Keratinocyte (primary cell): ENCODE measurements around the gene CREB3L1. TPM values are rescaled to one million over a fixed set of nuclear protein-coding genes. Genes with fewer than 3 reads are reported as not detected.

Source experiments
- DNase-seq: peaks from one replicate; pipeline ENCODE4 v3.0.0-alpha.2; 2011; ENCODE audit warnings: low read depth, missing footprints, low spot score
- FAIRE-seq: peaks from 2 replicates; lab custom pipeline; 2011; peaks lifted over from hg19 to GRCh38; lab: Jason Lieb, UNC
- H2AFZ ChIP-seq: 2 replicates; pipeline ENCODE4 v1.6.0; 2012; ENCODE audit warnings: low read length, control low read depth, inconsistent platforms; ENCODE audit not compliant: control insufficient read depth
- H3K27ac ChIP-seq: 2 replicates; pipeline ENCODE4 v1.5.1; 2011; ENCODE audit warnings: low read length; ENCODE audit not compliant: control insufficient read depth, insufficient read depth
- H3K27me3 ChIP-seq: 3 replicates; pipeline ENCODE4 v1.6.0; 2011; ENCODE audit warnings: low read length; ENCODE audit not compliant: control insufficient read depth, insufficient read depth; ENCODE audit errors: extremely low read depth
- H3K36me3 ChIP-seq, 2 experiments: 2 replicates in 1 of 2; 3 replicates in 1 of 2; pipeline ENCODE4 v1.5.1; 2011; ENCODE audit warnings: low read length in 2 of 2, mild to moderate bottlenecking in 1 of 2; ENCODE audit not compliant: control insufficient read depth in 2 of 2, insufficient read depth in 2 of 2; ENCODE audit errors: extremely low read depth in 1 of 2
- H3K4me1 ChIP-seq: 3 replicates; pipeline ENCODE4 v1.5.1; 2011; ENCODE audit warnings: low read length; ENCODE audit not compliant: control insufficient read depth, insufficient read depth; ENCODE audit errors: extremely low read depth
- H3K4me2 ChIP-seq: 3 replicates; pipeline ENCODE4 v1.6.0; 2011; ENCODE audit warnings: low read depth, low read length; ENCODE audit not compliant: control insufficient read depth, insufficient read depth; ENCODE audit errors: extremely low read depth
- H3K4me3 ChIP-seq, 3 experiments: fragments of 200-600 bp in 1 of 3; sonication (generic) in 1 of 3; 2 replicates in 2 of 3; 3 replicates in 1 of 3; pipeline ENCODE4 v1.5.1; 2011 to 2016; ENCODE audit warnings: low read length in 3 of 3, mild to moderate bottlenecking in 3 of 3, control low read depth in 2 of 3, inconsistent platforms in 1 of 3, low read depth in 1 of 3, mixed read lengths in 1 of 3, mixed run types in 1 of 3, moderate library complexity in 1 of 3; ENCODE audit not compliant: control insufficient read depth in 2 of 3, insufficient read depth in 2 of 3; ENCODE audit errors: extremely low read depth in 1 of 3
- H3K79me2 ChIP-seq: 2 replicates; pipeline ENCODE4 v1.6.0; 2012; ENCODE audit warnings: low read length; ENCODE audit not compliant: control insufficient read depth, insufficient read depth
- H3K9ac ChIP-seq: 3 replicates; pipeline ENCODE4 v1.6.0; 2011; ENCODE audit warnings: low read length; ENCODE audit not compliant: control insufficient read depth, insufficient read depth; ENCODE audit errors: extremely low read depth
- H3K9me1 ChIP-seq: 3 replicates; pipeline ENCODE4 v1.6.0; 2011; ENCODE audit warnings: low read length; ENCODE audit not compliant: control insufficient read depth, insufficient read depth; ENCODE audit errors: extremely low read depth
- H3K9me3 ChIP-seq: 2 replicates; pipeline ENCODE4 v1.5.1; 2012; ENCODE audit warnings: low read depth, low read length; ENCODE audit not compliant: control insufficient read depth
- H4K20me1 ChIP-seq: 3 replicates; pipeline ENCODE4 v1.6.0; 2011; ENCODE audit warnings: low read length; ENCODE audit not compliant: control insufficient read depth, insufficient read depth; ENCODE audit errors: extremely low read depth
- CTCF ChIP-seq, 3 experiments: IDR thresholded peaks in 1 of 3; conservative IDR thresholded peaks in 1 of 3; optimal IDR thresholded peaks in 1 of 3; 2 replicates in 2 of 3; 3 replicates in 1 of 3; pipeline versions ENCODE3 to v1.5.1; 2011; ENCODE audit warnings: low read length in 3 of 3, mild to moderate bottlenecking in 3 of 3, moderate library complexity in 2 of 3, control low read depth in 1 of 3, inconsistent platforms in 1 of 3; ENCODE audit not compliant: insufficient read depth in 2 of 3; ENCODE audit errors: extremely low read depth in 1 of 3
- EZH2 ChIP-seq: IDR thresholded peaks from one replicate; pipeline ENCODE4 v1.6.1; 2012; ENCODE audit warnings: inconsistent platforms, mild to moderate bottlenecking, low read length, moderate library complexity
- dilution Hi-C: fragments of 300-500 bp; cut with MboI; formaldehyde crosslinking; loops from one replicate; pipeline ENCODE4 v1.7.0; 2020; ENCODE audit warnings: low sequenced_read_pairs; ENCODE audit not compliant: extremely low pct_ligation_motif_present
- polyA plus RNA-seq, 5 experiments: library from polyadenylated mRNA; depleted of rRNA in 3 of 5; stranded (reverse) in 3 of 5; stranded (forward) in 1 of 5; unstranded in 1 of 5; fragments of >200 nt; gene quantifications; 1 replicate in 1 of 5; 2 replicates in 3 of 5; 3 replicates in 1 of 5; pipeline versions ENCODE4 v1.2.1 to v1.2.3, GENCODE V29; 2011 to 2012; ENCODE audit warnings: missing spikeins in 2 of 5, low read depth in 1 of 5, low replicate concordance in 1 of 5

Gene CREB3L1
- polyA plus RNA-seq, 1 donor (not counting 4 experiments of a cell fraction or from before 2014, with no cell fraction given) = not detected

GRCh38 chr11:46271875-46272815 lies 5.3 kb upstream of the CREB3L1 start:
- FAIRE-seq (no peak), DNase-seq (no peak)
- H3K9ac ChIP-seq = no peak overlapping the region

GRCh38 chr11:46272816-46273427 lies 4.5 kb upstream of the CREB3L1 start:
- TF ChIP-seq EZH2 (no peak), CTCF (optimal IDR thresholded peaks at IDR 0.05 in 1 of 3, IDR thresholded peaks at IDR 0.05 in 1 of 3, conservative IDR thresholded peaks at IDR 0.05 in 1 of 3; ENCODE audit: extremely low read depth in 1 of 3, insufficient read depth in 2 of 3, low read length in 3 of 3) (no peak)
- dilution Hi-C loops = no loop called here
- Histone ChIP-seq H3K79me2 (no peaks in the 10 kb centered on the region), H3K27ac (peak overlapping the region; percentile 23), H3K9me3 (no peaks in the 10 kb centered on the region), H3K4me2 (peak overlapping the region; percentile 39), H2AFZ (peak overlapping the region; percentile 89), H3K27me3 (peaks cover 8% of the 10 kb centered on the region), H3K4me3 (no peak overlapping the region), H3K36me3 (no peaks in the 10 kb centered on the region), H3K9ac (peak overlapping the region; percentile 43), H3K4me1 (peaks cover 17% of the 10 kb centered on the region), H3K9me1 (no peaks in the 10 kb centered on the region), H4K20me1 (no peaks in the 10 kb centered on the region)
- DNase-seq (no peak), FAIRE-seq (peak; percentile 23)

More at GRCh38 chr11:46271875-46272815, 5.3 kb upstream of the CREB3L1 start:
- Histone ChIP-seq H3K4me2 (peak overlapping the region; percentile 39), H3K27me3 (peaks cover under 1% of the 10 kb centered on the region), H3K4me1 (peaks cover 17% of the 10 kb centered on the region), H3K36me3 (no peaks in the 10 kb centered on the region), H3K4me3 (no peak overlapping the region), H3K79me2 (no peaks in the 10 kb centered on the region), H2AFZ (peak overlapping the region; percentile 89), H3K9me1 (no peaks in the 10 kb centered on the region), H3K9me3 (no peaks in the 10 kb centered on the region), H3K27ac (no peak overlapping the region), H4K20me1 (no peaks in the 10 kb centered on the region)
- TF ChIP-seq EZH2 = no peak
- no peak for TF ChIP-seq CTCF (optimal IDR thresholded peaks at IDR 0.05 in 1 of 3, IDR thresholded peaks at IDR 0.05 in 1 of 3, conservative IDR thresholded peaks at IDR 0.05 in 1 of 3; ENCODE audit: extremely low read depth in 1 of 3, insufficient read depth in 2 of 3, low read length in 3 of 3)
- dilution Hi-C loops = no loop called here
